8988T (cell line): Measurements from ENCODE around the gene EGR2.
"Not testable (repeated sequence)": the region's sequence is repeated elsewhere in the genome, so short reads cannot be mapped to it uniquely, and the experiment has no call there.

ENCODE experiments used
- DNase-seq: peaks from one replicate; pipeline ENCODE4 v3.0.0; 2011

EGR2 gene

GRCh38 chr10:62792261-62792660 is 23.9 kb downstream of the EGR2 start:
- DNase-seq: no peak

DNA sequence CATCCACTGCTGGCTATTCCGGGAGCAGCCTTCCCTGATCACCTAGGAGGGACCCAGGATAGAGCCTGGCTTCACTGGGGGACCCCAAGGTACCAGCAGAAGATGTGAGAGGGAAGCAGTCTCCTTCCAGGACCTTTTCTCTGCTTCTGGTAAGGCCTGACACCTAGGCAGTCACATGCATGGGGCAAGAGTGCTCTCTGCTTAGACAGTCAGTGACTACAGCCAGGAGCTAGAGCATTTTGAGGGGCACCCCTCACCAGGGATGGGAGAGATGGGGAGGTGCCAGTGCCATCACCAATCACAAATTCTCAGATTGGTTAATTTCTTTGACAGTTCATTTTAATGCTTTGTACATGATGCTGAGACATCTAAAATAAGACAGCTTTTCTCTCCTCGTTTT is 25.6 kb downstream of the EGR2 start:
- no peak for DNase-seq

DNA sequence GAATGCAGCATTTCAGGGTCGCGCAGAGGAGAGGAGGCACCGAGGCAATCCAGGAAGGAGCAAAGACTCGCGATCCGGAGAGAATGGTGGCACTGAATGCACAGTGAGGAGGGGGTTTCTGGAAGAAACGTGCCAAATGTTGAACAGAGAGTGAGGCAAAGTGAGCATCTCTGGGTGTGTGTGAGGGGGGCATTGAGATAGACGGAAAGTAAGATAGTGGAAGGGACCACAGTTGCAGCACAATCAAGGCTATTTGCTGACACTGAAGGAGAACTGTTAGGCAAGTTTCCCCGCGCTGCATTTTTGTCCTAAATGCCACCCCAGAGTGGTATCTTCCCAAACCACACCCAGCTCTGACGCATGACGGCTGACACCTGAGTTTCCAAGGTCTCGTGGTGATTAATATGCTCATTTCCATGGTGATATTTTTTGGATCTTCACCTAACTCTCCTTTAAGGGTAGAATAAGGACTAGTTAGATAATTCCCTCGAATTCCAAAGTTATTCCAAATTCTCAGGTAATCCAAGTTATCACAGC is 26.1 kb downstream of the EGR2 start:
- DNase-seq: no peak

DNA sequence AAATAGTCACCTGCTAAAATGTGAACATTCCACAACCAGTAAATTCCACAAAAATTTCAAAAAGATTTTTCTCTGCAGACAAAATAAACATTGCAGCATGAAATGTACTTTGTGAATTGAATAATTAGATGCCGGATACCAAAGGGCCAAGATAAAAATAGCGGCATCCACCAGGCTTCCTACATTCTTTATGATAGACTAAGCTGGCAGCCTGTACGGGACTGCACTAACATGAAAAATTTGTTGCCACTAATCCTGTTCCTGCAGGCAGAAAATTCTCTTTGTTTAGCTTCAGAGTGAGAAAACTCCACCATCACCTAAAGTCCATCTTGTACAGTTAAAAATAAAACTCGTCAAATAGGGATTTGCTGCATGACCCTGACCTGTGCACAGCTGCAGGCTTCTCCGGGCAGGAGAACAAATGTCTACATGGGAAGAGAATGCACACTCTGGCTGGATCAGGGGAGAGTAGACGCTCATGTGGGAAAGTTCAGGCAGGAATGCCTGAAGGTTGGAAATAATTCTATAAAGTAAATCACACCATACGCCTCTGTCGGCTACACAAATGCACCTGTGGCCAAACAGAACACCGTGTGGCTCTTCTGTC is 27.2 kb downstream of the EGR2 start:
- DNase-seq: no peak

- DNase-seq: not testable (repeated sequence)
Observed at GRCh38 chr10:62788285-62788684, 27.9 kb downstream of the EGR2 start.

- not testable (repeated sequence) for DNase-seq
Observed at GRCh38 chr10:62784537-62784936, 31.6 kb downstream of the EGR2 start.

- no peak for DNase-seq
Observed at GRCh38 chr10:62779487-62780248, 36.5 kb downstream of the EGR2 start.

- no peak for DNase-seq
Observed at GRCh38 chr10:62778125-62778524, 38.0 kb downstream of the EGR2 start.

- no peak for DNase-seq
Observed at GRCh38 chr10:62772186-62772974, 43.8 kb downstream of the EGR2 start.

GRCh38 chr10:62769574-62770242 is 46.5 kb downstream of the EGR2 start:
- DNase-seq: no peak

DNA sequence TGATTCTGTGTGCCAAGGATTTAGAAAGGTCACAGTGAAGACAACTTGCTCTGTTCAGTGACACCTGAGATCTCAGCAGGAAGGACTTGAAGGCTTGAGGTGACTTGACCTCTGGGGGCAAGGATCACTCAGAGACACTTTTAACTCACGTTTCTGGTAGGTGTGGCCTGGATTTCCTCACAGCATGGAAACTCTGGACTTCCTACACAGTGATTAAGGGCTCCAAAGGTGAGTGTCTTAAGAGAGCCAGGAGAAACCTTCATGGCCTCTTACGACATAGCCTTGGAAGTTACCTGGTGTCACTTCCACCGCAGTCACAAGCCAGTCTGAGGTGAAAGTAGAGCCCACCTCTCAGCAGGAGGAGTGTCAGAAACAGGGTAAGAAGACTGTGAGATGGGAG is 49.8 kb downstream of the EGR2 start:
- DNase-seq: no peak

- DNase-seq: no peak
Observed at GRCh38 chr10:62765726-62766125, 50.4 kb downstream of the EGR2 start.

DNA sequence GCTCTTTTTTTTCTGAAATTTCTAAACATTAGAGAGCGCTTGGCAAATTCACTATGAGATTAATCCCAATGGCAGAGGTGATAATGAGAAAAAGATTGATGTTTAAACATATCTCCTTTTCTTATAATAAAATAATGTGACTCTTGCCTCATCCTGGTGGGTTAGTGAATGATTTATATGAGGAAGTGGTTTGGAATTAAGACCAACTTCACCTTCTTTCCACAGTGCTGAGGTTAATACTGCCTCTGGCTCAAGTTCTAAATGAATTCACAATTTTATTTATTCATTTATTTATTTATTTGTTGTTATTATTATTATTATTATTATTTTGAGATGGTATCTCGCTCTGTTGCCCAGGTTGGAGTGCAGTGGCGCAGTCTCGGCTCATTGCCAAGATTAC is 52.2 kb downstream of the EGR2 start:
- DNase-seq: no peak

- DNase-seq: no peak
Observed at GRCh38 chr10:62763155-62763554, 53.0 kb downstream of the EGR2 start.
